OCI-LY3 (cell line): ENCODE data around the gene SH3GLB2.

Experiments used
- EZH2phosphoT487 ChIP-seq: fragments of 200-600 bp; shearing (Covaris generic); IDR thresholded peaks from 2 replicates; pipeline ENCODE4 v1.6.1; 2018; ENCODE audit warnings: antibody characterized with exemption, mixed run types, low read depth
- TF ChIP-seq, protein P1 (sequence below): fragments of 200-600, 300-600 bp; sonication (generic); IDR thresholded peaks from 2 replicates; pipeline ENCODE4 v1.5.1; 2014; ENCODE audit warnings: antibody characterized with exemption, low read length, low read depth

- TF ChIP-seq, protein P1, sequence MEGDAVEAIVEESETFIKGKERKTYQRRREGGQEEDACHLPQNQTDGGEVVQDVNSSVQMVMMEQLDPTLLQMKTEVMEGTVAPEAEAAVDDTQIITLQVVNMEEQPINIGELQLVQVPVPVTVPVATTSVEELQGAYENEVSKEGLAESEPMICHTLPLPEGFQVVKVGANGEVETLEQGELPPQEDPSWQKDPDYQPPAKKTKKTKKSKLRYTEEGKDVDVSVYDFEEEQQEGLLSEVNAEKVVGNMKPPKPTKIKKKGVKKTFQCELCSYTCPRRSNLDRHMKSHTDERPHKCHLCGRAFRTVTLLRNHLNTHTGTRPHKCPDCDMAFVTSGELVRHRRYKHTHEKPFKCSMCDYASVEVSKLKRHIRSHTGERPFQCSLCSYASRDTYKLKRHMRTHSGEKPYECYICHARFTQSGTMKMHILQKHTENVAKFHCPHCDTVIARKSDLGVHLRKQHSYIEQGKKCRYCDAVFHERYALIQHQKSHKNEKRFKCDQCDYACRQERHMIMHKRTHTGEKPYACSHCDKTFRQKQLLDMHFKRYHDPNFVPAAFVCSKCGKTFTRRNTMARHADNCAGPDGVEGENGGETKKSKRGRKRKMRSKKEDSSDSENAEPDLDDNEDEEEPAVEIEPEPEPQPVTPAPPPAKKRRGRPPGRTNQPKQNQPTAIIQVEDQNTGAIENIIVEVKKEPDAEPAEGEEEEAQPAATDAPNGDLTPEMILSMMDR, result no peak
- no peak for TF ChIP-seq EZH2phosphoT487
Measured at GRCh38 chr9:129008986-129009583, 19.0 kb downstream of the SH3GLB2 start.
